ENCODE results near the gene C20orf141. TPM values are rescaled to one million over a fixed set of nuclear protein-coding genes. Genes with fewer than 3 reads are reported as not detected.

Gene C20orf141
- total RNA-seq, 4 donors from 2014 or later: 2.3 TPM; not detected in 3

DNA sequence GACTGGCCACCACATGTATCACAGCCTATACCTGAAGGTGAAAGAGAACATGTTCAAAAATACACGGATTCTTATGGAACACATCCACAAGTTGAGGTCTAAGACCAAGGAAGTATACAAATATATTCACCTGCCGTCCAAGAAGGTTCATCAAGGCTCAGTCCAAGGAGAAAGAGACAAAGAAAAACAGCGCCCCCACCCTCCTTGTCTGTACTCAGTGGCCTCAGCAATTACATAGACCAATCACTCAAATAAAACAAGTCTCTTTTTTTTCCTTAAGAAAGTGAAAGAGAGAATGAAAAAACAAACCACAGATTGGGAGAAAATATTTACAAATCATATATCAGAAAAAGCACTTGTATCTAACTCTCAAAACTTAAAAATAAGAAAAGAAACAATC, 33.8 kb upstream of the C20orf141 start:
- TF ChIP-seq, protein P1, sequence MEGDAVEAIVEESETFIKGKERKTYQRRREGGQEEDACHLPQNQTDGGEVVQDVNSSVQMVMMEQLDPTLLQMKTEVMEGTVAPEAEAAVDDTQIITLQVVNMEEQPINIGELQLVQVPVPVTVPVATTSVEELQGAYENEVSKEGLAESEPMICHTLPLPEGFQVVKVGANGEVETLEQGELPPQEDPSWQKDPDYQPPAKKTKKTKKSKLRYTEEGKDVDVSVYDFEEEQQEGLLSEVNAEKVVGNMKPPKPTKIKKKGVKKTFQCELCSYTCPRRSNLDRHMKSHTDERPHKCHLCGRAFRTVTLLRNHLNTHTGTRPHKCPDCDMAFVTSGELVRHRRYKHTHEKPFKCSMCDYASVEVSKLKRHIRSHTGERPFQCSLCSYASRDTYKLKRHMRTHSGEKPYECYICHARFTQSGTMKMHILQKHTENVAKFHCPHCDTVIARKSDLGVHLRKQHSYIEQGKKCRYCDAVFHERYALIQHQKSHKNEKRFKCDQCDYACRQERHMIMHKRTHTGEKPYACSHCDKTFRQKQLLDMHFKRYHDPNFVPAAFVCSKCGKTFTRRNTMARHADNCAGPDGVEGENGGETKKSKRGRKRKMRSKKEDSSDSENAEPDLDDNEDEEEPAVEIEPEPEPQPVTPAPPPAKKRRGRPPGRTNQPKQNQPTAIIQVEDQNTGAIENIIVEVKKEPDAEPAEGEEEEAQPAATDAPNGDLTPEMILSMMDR (IDR thresholded peaks at IDR 0.05; ENCODE audit: low read depth): no peak

DNA sequence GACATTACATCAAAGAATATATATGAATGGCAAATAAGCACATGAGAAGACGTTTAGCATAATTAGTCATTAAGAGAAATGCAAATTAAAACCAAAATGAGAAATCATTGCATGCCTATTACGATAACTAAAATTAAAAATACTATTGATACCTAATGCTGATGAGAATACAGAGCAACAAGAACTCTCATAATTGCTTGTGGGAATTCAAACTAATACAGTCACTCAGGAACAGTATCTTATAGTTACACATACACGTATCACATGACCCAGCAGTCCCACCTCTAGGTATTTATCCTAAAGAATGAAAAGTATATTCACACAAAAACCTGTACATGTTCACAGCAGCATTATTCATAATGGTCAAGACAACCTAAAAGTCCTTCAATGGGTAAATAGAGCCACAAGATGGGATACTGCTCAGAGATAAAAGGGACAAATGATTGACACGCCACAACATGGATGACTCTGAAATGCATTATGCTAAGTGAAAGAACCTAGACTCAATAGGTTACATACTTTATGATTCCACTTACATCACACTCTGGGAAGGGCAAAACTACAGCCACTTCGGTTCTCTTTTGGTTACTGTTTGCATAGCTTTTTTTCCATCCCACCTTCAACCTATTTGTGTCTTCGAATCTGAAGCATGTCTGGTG, 30.8 kb upstream of the C20orf141 start:
- TF ChIP-seq, protein P1 (IDR thresholded peaks at IDR 0.05; ENCODE audit: low read depth): no peak

- TF ChIP-seq, protein P1 (IDR thresholded peaks at IDR 0.05; ENCODE audit: low read depth): no peak
Measured at GRCh38 chr20:2793471-2793870, 21.3 kb upstream of the C20orf141 start.

GRCh38 chr20:2794202-2794748, 20.5 kb upstream of the C20orf141 start:
- TF ChIP-seq, protein P1 (IDR thresholded peaks at IDR 0.05; ENCODE audit: low read depth): no peak

- TF ChIP-seq, protein P1 (IDR thresholded peaks at IDR 0.05; ENCODE audit: low read depth): no peak
Measured at GRCh38 chr20:2794866-2795447, 19.8 kb upstream of the C20orf141 start.

- TF ChIP-seq, protein P1 (IDR thresholded peaks at IDR 0.05; ENCODE audit: low read depth): no peak
Measured at GRCh38 chr20:2795451-2795850, 19.3 kb upstream of the C20orf141 start.

GRCh38 chr20:2796011-2796660, 18.7 kb upstream of the C20orf141 start:
- TF ChIP-seq, protein P1 (IDR thresholded peaks at IDR 0.05; ENCODE audit: low read depth): no peak
